ENCODE data around the gene WNT3A. TPM values are rescaled to one million over a fixed set of nuclear protein-coding genes. Genes with fewer than 3 reads are reported as not detected.
"Not testable (repeated sequence)": the region's sequence is repeated elsewhere in the genome, so short reads cannot be mapped to it uniquely, and the experiment has no call there.

Gene WNT3A
- total and polyA plus RNA-seq, 2 donors (not counting 3 experiments of a cell fraction or from before 2014, with no cell fraction given) = not detected

- H4K20me1 ChIP-seq (replicated peaks; ENCODE audit: control insufficient read depth, extremely low read depth, insufficient read depth, low read length) = no peaks in the 10 kb centered on the region
- no peaks in the 10 kb centered on the region for H3K27me3 ChIP-seq (ENCODE audit: control insufficient read depth in 2 of 2, insufficient read depth in 2 of 2, low read length in 2 of 2)
- ChIA-PET CTCF (no interaction called here), POLR2A (no interaction called here)
- H2AFZ ChIP-seq (ENCODE audit: low read depth, low read length) = no peak overlapping the region
- BruUV-seq (replicated peaks) = no TSS peak
- H3K9me3 ChIP-seq (replicated peaks; ENCODE audit: control insufficient read depth, insufficient read depth, low read length) = no peaks in the 10 kb centered on the region
- H3K79me2 ChIP-seq (ENCODE audit: control insufficient read depth, insufficient read depth, low read length) = no peaks in the 10 kb centered on the region
- intact Hi-C loops (cut with micrococcal nuclease) = no loop called here
- no peak for TF ChIP-seq JUN (IDR thresholded peaks at IDR 0.05; ENCODE audit: borderline replicate concordance, insufficient read depth, insufficient read length, low read depth)
- TF ChIP-seq EZH2 (IDR thresholded peaks at IDR 0.05; ENCODE audit: borderline replicate concordance, low read depth, low read length, severe bottlenecking) = no peak
- no peak for TF ChIP-seq MYC (IDR thresholded peaks at IDR 0.05; ENCODE audit: low read depth, low read length)
- no peak for DNase-seq (ENCODE audit: low read depth, low spot score)
- H3K4me3 ChIP-seq (replicated peaks in 1 of 3; ENCODE audit: insufficient read depth in 1 of 3, low read depth in 1 of 3, low read length in 3 of 3) = no peak overlapping the region
- no peak for FAIRE-seq
- H3K9me1 ChIP-seq (replicated peaks; ENCODE audit: control insufficient read depth, extremely low read depth, insufficient read depth, low read length) = no peaks in the 10 kb centered on the region
- no peaks in the 10 kb centered on the region for H3K36me3 ChIP-seq (ENCODE audit: control insufficient read depth in 2 of 2, extremely low read depth in 1 of 2, insufficient read depth in 2 of 2, low read length in 2 of 2)
- H3K9ac ChIP-seq (replicated peaks; ENCODE audit: extremely low read depth, insufficient read depth, low read length) = no peak overlapping the region
- H3K27ac ChIP-seq (ENCODE audit: insufficient read depth, low read depth, low read length) = no peak overlapping the region
- no peak overlapping the region for H3K4me2 ChIP-seq (ENCODE audit: insufficient read depth, low read length)
- no peaks in the 10 kb centered on the region for H3K4me1 ChIP-seq (ENCODE audit: control insufficient read depth, extremely low read depth, insufficient read depth, low read length)
- dilution Hi-C loops (cut with MboI; ENCODE audit: extremely low pct_ligation_motif_present, low sequenced_read_pairs) = no loop called here
These were observed 11.3 kb downstream of the WNT3A start for GRCh38 chr1:228018125-228018398.

DNA sequence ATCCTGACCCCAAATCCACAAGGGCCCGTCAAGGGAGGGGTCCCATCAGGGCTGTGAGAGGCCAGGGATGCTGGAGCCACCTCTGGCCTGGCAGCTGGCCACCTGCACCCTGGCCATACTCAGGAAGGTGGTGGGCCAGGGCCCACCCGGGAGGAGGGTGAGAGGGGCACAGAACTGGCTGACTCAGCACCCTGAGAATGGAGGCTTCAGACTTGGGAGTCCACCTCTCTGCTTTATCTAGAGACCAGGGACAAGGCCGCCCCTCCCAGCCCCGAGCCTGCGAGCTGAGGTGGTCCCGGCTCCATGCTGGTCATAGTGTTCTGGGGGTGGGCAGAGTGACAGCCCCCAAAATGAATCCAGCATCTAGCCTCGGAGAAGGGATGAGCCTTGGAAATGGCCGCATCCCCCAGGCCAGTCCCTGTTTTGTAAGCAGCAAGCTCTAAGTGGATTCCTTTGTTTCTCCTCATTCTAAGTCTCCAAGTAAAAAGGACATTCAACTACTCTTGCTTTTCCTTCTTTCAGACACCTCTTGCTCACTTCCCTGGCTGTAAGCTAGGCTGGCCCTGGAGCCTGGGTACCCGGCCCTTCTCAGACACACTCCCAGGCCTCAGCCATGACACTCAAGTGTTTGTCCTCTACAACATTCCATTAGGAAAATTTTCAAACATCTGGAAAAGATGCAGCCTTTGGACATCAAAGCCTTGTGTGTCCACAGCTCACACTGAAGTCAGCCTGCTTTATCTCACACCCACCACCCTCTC lies 12.3 kb downstream of the WNT3A start:
- ChIA-PET CTCF (interaction anchor here (1.0 kb wide), 1 partner anchor 20 kb away, joined by 5 read pairs; no protein-coding TSS in a partner anchor), POLR2A (no interaction called here)
- Histone ChIP-seq H3K4me2 (ENCODE audit: insufficient read depth, low read length) (no peak overlapping the region), H3K27me3 (ENCODE audit: control insufficient read depth in 2 of 2, insufficient read depth in 2 of 2, low read length in 2 of 2) (no peaks in the 10 kb centered on the region), H3K9me3 (replicated peaks; ENCODE audit: control insufficient read depth, insufficient read depth, low read length) (no peaks in the 10 kb centered on the region), H3K27ac (ENCODE audit: insufficient read depth, low read depth, low read length) (no peak overlapping the region), H2AFZ (ENCODE audit: low read depth, low read length) (no peak overlapping the region), H3K4me1 (ENCODE audit: control insufficient read depth, extremely low read depth, insufficient read depth, low read length) (no peaks in the 10 kb centered on the region), H3K79me2 (ENCODE audit: control insufficient read depth, insufficient read depth, low read length) (no peaks in the 10 kb centered on the region), H3K9ac (replicated peaks; ENCODE audit: extremely low read depth, insufficient read depth, low read length) (no peak overlapping the region), H4K20me1 (replicated peaks; ENCODE audit: control insufficient read depth, extremely low read depth, insufficient read depth, low read length) (no peaks in the 10 kb centered on the region), H3K36me3 (ENCODE audit: control insufficient read depth in 2 of 2, extremely low read depth in 1 of 2, insufficient read depth in 2 of 2, low read length in 2 of 2) (no peaks in the 10 kb centered on the region), H3K9me1 (replicated peaks; ENCODE audit: control insufficient read depth, extremely low read depth, insufficient read depth, low read length) (no peaks in the 10 kb centered on the region), H3K4me3 (replicated peaks in 1 of 3; ENCODE audit: insufficient read depth in 1 of 3, low read depth in 1 of 3, low read length in 3 of 3) (no peak overlapping the region)
- TF ChIP-seq POLR2A (IDR thresholded peaks at IDR 0.05; ENCODE audit: low read depth, low read length) (no peak), EZH2 (IDR thresholded peaks at IDR 0.05; ENCODE audit: borderline replicate concordance, low read depth, low read length, severe bottlenecking) (no peak)
- dilution Hi-C loops (cut with MboI; ENCODE audit: extremely low pct_ligation_motif_present, low sequenced_read_pairs) = no loop called here
- no TSS peak for BruUV-seq (replicated peaks)
- intact Hi-C loops (cut with micrococcal nuclease) = no loop called here
- DNase-seq (ENCODE audit: low read depth, low spot score) (no peak), FAIRE-seq (no peak)

DNA sequence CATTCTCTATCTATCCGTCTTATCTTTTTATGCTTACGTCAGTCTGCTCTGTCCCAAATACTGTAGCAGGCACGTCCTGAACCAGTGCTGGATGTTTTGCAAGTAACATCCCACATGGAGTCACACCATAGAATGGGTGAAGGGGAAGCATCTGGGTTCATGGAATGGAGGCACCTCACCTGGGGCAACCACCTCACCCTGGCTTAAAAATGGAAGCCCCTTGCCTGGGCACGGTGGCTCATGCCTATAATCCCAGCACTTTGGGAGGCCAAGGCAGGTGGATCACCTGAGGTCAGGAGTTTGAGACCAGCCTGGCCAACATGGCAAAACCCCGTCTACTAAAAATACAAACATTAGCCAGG lies 12.9 kb downstream of the WNT3A start:
- dilution Hi-C loops (cut with MboI; ENCODE audit: extremely low pct_ligation_motif_present, low sequenced_read_pairs); H3K4me2 ChIP-seq (ENCODE audit: insufficient read depth, low read length): not testable (repeated sequence)

More for the DNA sequence above, 12.9 kb downstream of the WNT3A start:
- FAIRE-seq; H3K4me3 ChIP-seq (replicated peaks in 1 of 3; ENCODE audit: insufficient read depth in 1 of 3, low read depth in 1 of 3, low read length in 3 of 3); H3K27ac ChIP-seq (ENCODE audit: insufficient read depth, low read depth, low read length); H3K36me3 ChIP-seq (ENCODE audit: control insufficient read depth in 2 of 2, extremely low read depth in 1 of 2, insufficient read depth in 2 of 2, low read length in 2 of 2); H4K20me1 ChIP-seq (replicated peaks; ENCODE audit: control insufficient read depth, extremely low read depth, insufficient read depth, low read length); intact Hi-C loops (cut with micrococcal nuclease); H3K79me2 ChIP-seq (ENCODE audit: control insufficient read depth, insufficient read depth, low read length); POLR2A ChIA-PET; H3K4me1 ChIP-seq (ENCODE audit: control insufficient read depth, extremely low read depth, insufficient read depth, low read length); DNase-seq (ENCODE audit: low read depth, low spot score); BruUV-seq (replicated peaks); H3K27me3 ChIP-seq (ENCODE audit: control insufficient read depth in 2 of 2, insufficient read depth in 2 of 2, low read length in 2 of 2); H3K9me3 ChIP-seq (replicated peaks; ENCODE audit: control insufficient read depth, insufficient read depth, low read length); H3K9ac ChIP-seq (replicated peaks; ENCODE audit: extremely low read depth, insufficient read depth, low read length); H2AFZ ChIP-seq (ENCODE audit: low read depth, low read length); H3K9me1 ChIP-seq (replicated peaks; ENCODE audit: control insufficient read depth, extremely low read depth, insufficient read depth, low read length): not testable (repeated sequence)
- CTCF ChIA-PET = interaction anchor here (1.0 kb wide), 1 partner anchor 20 kb away, joined by 5 read pairs; no protein-coding TSS in a partner anchor

All from endothelial cell of umbilical vein (primary cell).